Uterus (tissue), 4 donors: Measurements from ENCODE around the gene DENR. TPM values are rescaled to one million over a fixed set of nuclear protein-coding genes. Genes with fewer than 3 reads are reported as not detected.
"Not testable (repeated sequence)": the region's sequence is repeated elsewhere in the genome, so short reads cannot be mapped to it uniquely, and the experiment has no call there.

Experiments used
- DNase-seq, 2 donors: peaks; one replicate each; pipeline ENCODE4 v3.0.0-alpha.2; 2019 to 2020
- H3K27ac ChIP-seq, 2 donors: fragments of 200-600 bp; sonication (generic); 1 replicate in 1 of 2; 2 replicates in 1 of 2; pipeline ENCODE4 v1.5.1; 2016 to 2018
- H3K27me3 ChIP-seq, 2 donors: fragments of 200-600 bp; sonication (generic); one replicate each; pipeline ENCODE4 v1.5.1; 2018 to 2019; ENCODE audit warnings: control low read depth in 1 of 2
- H3K36me3 ChIP-seq, 2 donors: fragments of 200-600 bp; sonication (generic); one replicate each; pipeline ENCODE4 v1.5.1; 2019; ENCODE audit warnings: control low read depth in 1 of 2
- H3K4me1 ChIP-seq, 2 donors: fragments of 200-600 bp; sonication (generic); one replicate each; pipeline ENCODE4 v1.5.1; 2018 to 2019; ENCODE audit warnings: control low read depth in 1 of 2
- H3K4me3 ChIP-seq, 2 donors: fragments of 200-600 bp; sonication (generic); 1 replicate in 1 of 2; 2 replicates in 1 of 2; pipeline ENCODE4 v1.5.1; 2018 to 2019; ENCODE audit warnings: mild to moderate bottlenecking in 1 of 2
- H3K9me3 ChIP-seq, 2 donors: fragments of 200-600 bp; sonication (generic); one replicate each; pipeline ENCODE4 v1.5.1; 2019; ENCODE audit warnings: control low read depth in 1 of 2
- CTCF ChIP-seq, 4 experiments: fragments of 200-600 bp in 2 of 4; fragments of 450-650 bp in 2 of 4; sonication (generic) in 2 of 4; IDR thresholded peaks; one replicate each; pipeline ENCODE4 v1.5.1; 2016 to 2019; ENCODE audit warnings: antibody characterized with exemption in 4 of 4, mild to moderate bottlenecking in 2 of 4, moderate library complexity in 1 of 4
- POLR2A ChIP-seq, 2 donors: fragments of 450-650 bp; IDR thresholded peaks; one replicate each; pipeline ENCODE4 v1.6.1; 2016; ENCODE audit warnings: antibody characterized with exemption in 2 of 2, mild to moderate bottlenecking in 1 of 2, moderate library complexity in 1 of 2
- intact Hi-C: fragments of 100-400 bp; cut with DNase I; formaldehyde crosslinking; loops from one replicate; pipeline ENCODE4 v1.15.1; 2023; ENCODE audit warnings: low total_unique reads
- total RNA-seq, 4 donors: library from RNA; depleted of rRNA in 3 of 4; stranded (reverse); fragments of >200 nt in 3 of 4; gene quantifications; one replicate each; pipeline versions ENCODE4 v1.1.0 to v1.2.4, GENCODE V29; 2014 to 2023
- donor health status: DM: yes; HTN: yes; CAD: no.

Gene DENR
- total RNA-seq, 4 donors from 2014 or later, result 13.1 to 50.0 (median 33.8) TPM

- no peaks in the 10 kb centered on the region for H3K36me3 ChIP-seq
- no peak for DNase-seq
- intact Hi-C loops, result loop anchor here (5.0 kb wide), 1 partner anchor 162 kb away; no protein-coding TSS in a partner anchor
- no peaks in the 10 kb centered on the region for H3K27me3 ChIP-seq
- no peaks in the 10 kb centered on the region for H3K4me1 ChIP-seq
- H3K4me3 ChIP-seq, result no peak overlapping the region
- TF ChIP-seq CTCF (IDR thresholded peaks at IDR 0.05) (no peak), POLR2A (IDR thresholded peaks at IDR 0.05) (no peak)
- H3K9me3 ChIP-seq, result no peaks in the 10 kb centered on the region
- no peak overlapping the region for H3K27ac ChIP-seq
Measured at GRCh38 chr12:122790393-122791075, 37.9 kb downstream of the DENR start.

- Histone ChIP-seq H3K36me3 (no peaks in the 10 kb centered on the region), H3K4me3 (no peak overlapping the region), H3K4me1 (no peaks in the 10 kb centered on the region), H3K27me3 (no peaks in the 10 kb centered on the region), H3K27ac (no peak overlapping the region), H3K9me3 (no peaks in the 10 kb centered on the region)
- no peak for DNase-seq
- TF ChIP-seq POLR2A (IDR thresholded peaks at IDR 0.05), result no peak
- peak; percentile 58 to 72 (median 62) for TF ChIP-seq CTCF (IDR thresholded peaks at IDR 0.05)
- intact Hi-C loops, result loop anchor here (5.0 kb wide), 1 partner anchor 159 kb away; no protein-coding TSS in a partner anchor
Measured at GRCh38 chr12:122793685-122794106, 41.1 kb downstream of the DENR start.

- no peaks in the 10 kb centered on the region for H3K27me3 ChIP-seq
- intact Hi-C loops, result no loop called here
- H3K4me3 ChIP-seq, result no peak overlapping the region
- no peaks in the 10 kb centered on the region for H3K36me3 ChIP-seq
- no peak for TF ChIP-seq CTCF (IDR thresholded peaks at IDR 0.05)
- no peak overlapping the region for H3K27ac ChIP-seq
- H3K9me3 ChIP-seq, result no peaks in the 10 kb centered on the region
- H3K4me1 ChIP-seq, result no peaks in the 10 kb centered on the region
- DNase-seq, result no peak
Measured at GRCh38 chr12:122795807-122796206, 43.2 kb downstream of the DENR start.

- no peak overlapping the region for H3K27ac ChIP-seq
- no peaks in the 10 kb centered on the region for H3K27me3 ChIP-seq
- no peaks in the 10 kb centered on the region for H3K4me1 ChIP-seq
- DNase-seq, result no peak
- intact Hi-C loops, result no loop called here
- no peaks in the 10 kb centered on the region for H3K36me3 ChIP-seq
- no peaks in the 10 kb centered on the region for H3K9me3 ChIP-seq
- H3K4me3 ChIP-seq, result no peak overlapping the region
- no peak for TF ChIP-seq POLR2A (IDR thresholded peaks at IDR 0.05)
- TF ChIP-seq CTCF (IDR thresholded peaks at IDR 0.05), result no peak
Measured at GRCh38 chr12:122799641-122800243, 47.1 kb downstream of the DENR start.

- Histone ChIP-seq H3K4me3 (no peak overlapping the region), H3K4me1 (no peaks in the 10 kb centered on the region), H3K27ac (no peak overlapping the region), H3K36me3 (no peaks in the 10 kb centered on the region), H3K27me3 (no peaks in the 10 kb centered on the region), H3K9me3 (no peaks in the 10 kb centered on the region)
- intact Hi-C loops, result no loop called here
- TF ChIP-seq CTCF (IDR thresholded peaks at IDR 0.05) (no peak), POLR2A (IDR thresholded peaks at IDR 0.05) (no peak)
- no peak for DNase-seq
Measured at GRCh38 chr12:122803937-122804336, 51.3 kb downstream of the DENR start.

GRCh38 chr12:122804957-122805356 lies 52.3 kb downstream of the DENR start:
- H3K9me3 ChIP-seq, H3K4me1 ChIP-seq, H3K36me3 ChIP-seq, H3K4me3 ChIP-seq, intact Hi-C loops, H3K27me3 ChIP-seq, DNase-seq, H3K27ac ChIP-seq: not testable (repeated sequence)
